HFFc6 (cell line): ENCODE data around the gene SUPT5H. TPM values are rescaled to one million over a fixed set of nuclear protein-coding genes. Genes with fewer than 3 reads are reported as not detected.

Source experiments
- DNase-seq: peaks from one replicate; pipeline ENCODE4 v3.0.0-alpha.2; 2018
- H3K27ac Mint-ChIP-seq: 2 replicates; pipeline ENCODE4 v1.8.0; 2020; ENCODE audit warnings: mild to moderate bottlenecking, mixed read lengths
- H3K27me3 Mint-ChIP-seq: 2 replicates; pipeline ENCODE4 v1.8.0; 2021; ENCODE audit warnings: mild to moderate bottlenecking, moderate library complexity, mixed read lengths; ENCODE audit not compliant: insufficient read depth
- H3K36me3 Mint-ChIP-seq: 2 replicates; pipeline ENCODE4 v1.8.0; 2021; ENCODE audit warnings: low read depth, mixed read lengths
- H3K4me1 Mint-ChIP-seq: 2 replicates; pipeline ENCODE4 v1.8.0; 2020; ENCODE audit warnings: low read depth, mixed read lengths
- H3K4me3 Mint-ChIP-seq: 2 replicates; pipeline ENCODE4 v1.8.0; 2020; ENCODE audit warnings: mild to moderate bottlenecking, moderate library complexity, mixed read lengths
- H3K9me3 Mint-ChIP-seq: 2 replicates; pipeline ENCODE4 v1.8.0; 2020; ENCODE audit warnings: mild to moderate bottlenecking, mixed read lengths
- total RNA-seq, 6 experiments: library from RNA; stranded (reverse); fragmentation: NEBNext Ultra II Directional; extraction: Animal tissue kit (Norgen Biotek cat#: 25700); gene quantifications; 2 replicates in 1 of 6; 3 replicates in 5 of 6; pipeline ENCODE4 v1.2.3, GENCODE V29; 2021
- TF ChIP-seq, protein P1 (sequence below): fragments of 200-600 bp; sonication (generic); IDR thresholded peaks from 2 replicates; pipeline ENCODE4 v1.5.0; 2021; ENCODE audit warnings: antibody characterized with exemption, mild to moderate bottlenecking

SUPT5H gene
- total RNA-seq, 6 experiments from 2014 or later, result 102 to 129 (median 107) TPM

DNA sequence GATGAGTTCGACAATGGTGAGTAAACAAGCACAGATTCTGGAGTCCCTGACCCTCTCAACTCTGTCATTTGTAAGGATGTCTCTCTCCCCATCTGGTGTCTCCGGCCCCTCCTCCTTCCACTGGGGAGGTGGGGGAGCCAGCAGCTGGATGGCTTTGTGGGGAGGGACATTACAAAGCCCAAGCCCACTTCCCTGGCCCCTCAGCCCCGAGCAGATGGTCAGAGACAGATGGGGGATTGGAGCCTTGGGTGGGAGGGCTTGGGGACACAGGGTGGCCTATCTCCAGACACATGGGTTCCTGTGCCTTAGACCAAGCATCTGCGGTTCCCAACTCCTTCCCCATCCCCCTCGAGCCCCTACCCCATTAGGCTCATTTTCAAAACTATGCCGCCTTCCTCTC, 37.8 kb downstream of the SUPT5H start:
- DNase-seq, result no peak
- peaks cover 21% of the 10 kb centered on the region for H3K4me1 Mint-ChIP-seq
- TF ChIP-seq, protein P1, sequence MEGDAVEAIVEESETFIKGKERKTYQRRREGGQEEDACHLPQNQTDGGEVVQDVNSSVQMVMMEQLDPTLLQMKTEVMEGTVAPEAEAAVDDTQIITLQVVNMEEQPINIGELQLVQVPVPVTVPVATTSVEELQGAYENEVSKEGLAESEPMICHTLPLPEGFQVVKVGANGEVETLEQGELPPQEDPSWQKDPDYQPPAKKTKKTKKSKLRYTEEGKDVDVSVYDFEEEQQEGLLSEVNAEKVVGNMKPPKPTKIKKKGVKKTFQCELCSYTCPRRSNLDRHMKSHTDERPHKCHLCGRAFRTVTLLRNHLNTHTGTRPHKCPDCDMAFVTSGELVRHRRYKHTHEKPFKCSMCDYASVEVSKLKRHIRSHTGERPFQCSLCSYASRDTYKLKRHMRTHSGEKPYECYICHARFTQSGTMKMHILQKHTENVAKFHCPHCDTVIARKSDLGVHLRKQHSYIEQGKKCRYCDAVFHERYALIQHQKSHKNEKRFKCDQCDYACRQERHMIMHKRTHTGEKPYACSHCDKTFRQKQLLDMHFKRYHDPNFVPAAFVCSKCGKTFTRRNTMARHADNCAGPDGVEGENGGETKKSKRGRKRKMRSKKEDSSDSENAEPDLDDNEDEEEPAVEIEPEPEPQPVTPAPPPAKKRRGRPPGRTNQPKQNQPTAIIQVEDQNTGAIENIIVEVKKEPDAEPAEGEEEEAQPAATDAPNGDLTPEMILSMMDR, result no peak
- no peaks in the 10 kb centered on the region for H3K9me3 Mint-ChIP-seq
- peaks cover 6% of the 10 kb centered on the region; the same call in 1 of the 2 replicates for H3K27me3 Mint-ChIP-seq
- no peak overlapping the region; the same call in 1 of the 2 replicates for H3K27ac Mint-ChIP-seq
- H3K4me3 Mint-ChIP-seq, result no peak overlapping the region; the same call in 1 of the 2 replicates
- peaks cover 9% of the 10 kb centered on the region for H3K36me3 Mint-ChIP-seq

DNA sequence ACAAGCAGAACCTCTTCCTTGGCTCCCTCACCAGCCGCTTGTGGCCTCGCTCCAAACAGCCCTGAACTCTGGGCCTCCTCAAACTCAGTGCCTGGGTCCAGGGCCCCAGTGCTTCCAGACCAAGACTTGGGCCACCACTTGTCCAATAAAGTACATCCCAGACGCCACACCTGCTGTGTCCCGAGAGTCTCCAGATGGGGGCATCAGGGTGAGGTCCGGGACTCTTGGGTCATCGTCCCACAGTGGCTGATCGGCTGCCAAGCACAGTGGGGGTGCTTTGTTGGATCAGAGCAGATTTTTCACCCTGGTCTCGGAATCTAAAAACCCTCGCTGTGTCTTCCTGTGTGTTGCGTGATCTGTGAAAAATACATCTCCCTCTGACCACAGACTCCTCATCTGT, 44.4 kb downstream of the SUPT5H start:
- H3K4me1 Mint-ChIP-seq, result peaks cover 11% of the 10 kb centered on the region
- no peak for DNase-seq
- no peak overlapping the region for H3K4me3 Mint-ChIP-seq
- peaks cover 5% of the 10 kb centered on the region for H3K36me3 Mint-ChIP-seq
- no peaks in the 10 kb centered on the region for H3K9me3 Mint-ChIP-seq
- no peaks in the 10 kb centered on the region; the same call in 1 of the 2 replicates for H3K27me3 Mint-ChIP-seq
- TF ChIP-seq, protein P1, result no peak
- H3K27ac Mint-ChIP-seq, result no peak overlapping the region

DNA sequence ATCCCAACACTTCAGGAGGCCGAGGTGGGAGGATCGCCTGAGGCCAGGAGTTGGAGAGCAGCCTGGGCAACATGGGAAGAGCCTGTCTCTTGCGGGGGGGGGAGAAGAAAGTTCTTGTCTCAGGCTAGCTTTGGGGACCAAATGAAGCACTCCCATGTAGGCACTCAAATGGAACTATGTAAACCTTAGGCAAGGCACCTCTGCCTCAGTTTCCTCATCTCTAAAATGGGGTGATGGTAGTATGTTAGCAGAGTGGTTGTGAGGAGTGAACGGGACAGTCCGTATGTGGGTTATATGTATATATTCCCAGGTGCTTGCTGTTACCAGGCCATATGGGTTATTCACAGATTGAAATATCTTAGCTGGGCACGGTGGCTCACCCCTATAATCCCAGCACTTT, 46.8 kb downstream of the SUPT5H start:
- H3K4me1 Mint-ChIP-seq, result peaks cover 11% of the 10 kb centered on the region
- H3K4me3 Mint-ChIP-seq, result no peak overlapping the region
- peaks cover 5% of the 10 kb centered on the region; the same call in 1 of the 2 replicates for H3K36me3 Mint-ChIP-seq
- H3K27me3 Mint-ChIP-seq, result peaks cover 9% of the 10 kb centered on the region
- DNase-seq, result no peak
- TF ChIP-seq, protein P1, result no peak
- H3K9me3 Mint-ChIP-seq, result no peaks in the 10 kb centered on the region
- no peak overlapping the region for H3K27ac Mint-ChIP-seq

DNA sequence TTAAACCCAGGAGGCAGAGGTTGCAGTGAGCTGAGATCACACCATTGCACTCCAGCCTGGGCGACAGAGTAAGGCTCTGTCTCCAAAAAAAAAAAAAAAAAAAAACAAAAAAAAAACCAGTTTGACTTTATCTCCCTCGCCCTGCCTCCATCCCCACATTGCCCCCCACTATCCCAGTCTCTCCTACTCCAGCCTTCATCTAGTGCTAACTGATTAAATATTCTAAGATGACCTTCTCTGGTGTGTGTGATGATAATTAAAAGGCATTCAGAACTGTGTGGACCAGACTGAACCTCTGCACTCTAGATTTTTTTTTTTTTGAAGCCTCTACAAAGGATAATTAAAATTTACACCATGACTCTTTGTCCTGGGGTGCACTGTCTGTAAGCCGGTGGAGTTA, 47.4 kb downstream of the SUPT5H start:
- DNase-seq, result no peak
- Mint-ChIP-seq H3K36me3 (peaks cover 5% of the 10 kb centered on the region; the same call in 1 of the 2 replicates), H3K4me1 (peaks cover 11% of the 10 kb centered on the region), H3K27me3 (peaks cover 11% of the 10 kb centered on the region), H3K9me3 (no peaks in the 10 kb centered on the region), H3K4me3 (no peak overlapping the region), H3K27ac (no peak overlapping the region)
- TF ChIP-seq, protein P1, result no peak

DNA sequence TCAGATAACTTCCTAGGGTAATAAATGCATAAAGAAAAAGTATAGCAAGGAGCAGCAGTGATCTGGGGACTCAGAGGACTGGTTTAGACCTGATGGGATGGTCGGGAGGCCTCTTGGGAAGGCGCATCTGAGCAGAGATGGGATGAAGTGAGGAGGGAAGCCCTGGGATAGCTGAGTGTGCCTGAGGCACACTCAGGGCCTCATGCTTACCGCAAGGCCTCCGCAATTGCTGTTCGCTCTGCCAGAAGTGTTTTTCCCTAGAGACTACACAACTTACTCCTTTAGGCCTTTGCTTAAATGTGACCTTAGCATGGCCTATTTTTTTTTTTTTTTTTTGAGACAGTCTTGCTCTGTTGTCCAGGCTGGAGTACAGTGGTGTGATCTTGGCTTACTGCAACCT, 49.3 kb downstream of the SUPT5H start:
- H3K27me3 Mint-ChIP-seq, result peaks cover 24% of the 10 kb centered on the region
- H3K9me3 Mint-ChIP-seq, result no peaks in the 10 kb centered on the region
- H3K27ac Mint-ChIP-seq, result no peak overlapping the region
- peaks cover 25% of the 10 kb centered on the region for H3K4me1 Mint-ChIP-seq
- TF ChIP-seq, protein P1, result no peak
- H3K4me3 Mint-ChIP-seq, result no peak overlapping the region
- no peak for DNase-seq
- H3K36me3 Mint-ChIP-seq, result peaks cover 5% of the 10 kb centered on the region; the same call in 1 of the 2 replicates

DNA sequence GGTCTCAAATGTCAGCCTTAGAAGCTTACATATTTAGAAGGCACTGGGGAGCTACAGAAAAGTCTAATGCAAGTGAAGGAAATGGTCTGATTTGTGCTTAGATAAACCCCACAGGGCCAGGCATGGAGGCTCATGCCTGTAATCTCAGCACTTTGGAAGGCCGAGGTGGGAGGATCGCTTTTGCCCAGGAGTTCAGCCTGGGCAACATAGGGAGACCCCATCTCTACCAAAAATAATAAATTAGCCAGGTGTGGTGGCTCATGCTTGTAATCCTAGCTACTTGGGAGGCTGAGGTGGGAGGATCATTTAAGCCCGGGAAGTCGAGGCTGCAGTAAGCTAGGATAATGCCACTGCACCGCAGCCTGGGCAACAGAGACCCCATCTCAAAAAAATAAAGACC, 50.7 kb downstream of the SUPT5H start:
- H3K36me3 Mint-ChIP-seq, result peaks cover 5% of the 10 kb centered on the region; the same call in 1 of the 2 replicates
- no peak for DNase-seq
- no peak overlapping the region for H3K27ac Mint-ChIP-seq
- TF ChIP-seq, protein P1, result no peak
- H3K9me3 Mint-ChIP-seq, result no peaks in the 10 kb centered on the region
- H3K4me1 Mint-ChIP-seq, result peaks cover 29% of the 10 kb centered on the region
- no peak overlapping the region for H3K4me3 Mint-ChIP-seq
- peaks cover 34% of the 10 kb centered on the region for H3K27me3 Mint-ChIP-seq
